Muscle of back (tissue), 11 donors: ENCODE results near the gene NACC2. TPM values are rescaled to one million over a fixed set of nuclear protein-coding genes. Genes with fewer than 3 reads are reported as not detected.
"Not testable (repeated sequence)": the region's sequence is repeated elsewhere in the genome, so short reads cannot be mapped to it uniquely, and the experiment has no call there.

Experiments used
- DNase-seq, 3 donors: peaks; one replicate each; pipeline versions ENCODE4 v3.0.0 to v3.0.0-alpha.2; 2013
- polyA plus RNA-seq, 10 donors: library from polyadenylated mRNA; unstranded; fragments of 120-200 nt; gene quantifications; one replicate each; pipeline ENCODE4 v1.2.1, GENCODE V29; 2013; ENCODE audit not compliant: insufficient read length in 10 of 10

NACC2 gene
- polyA plus RNA-seq, 10 donors, result 6.0 to 11.8 (median 10.0) TPM

DNA sequence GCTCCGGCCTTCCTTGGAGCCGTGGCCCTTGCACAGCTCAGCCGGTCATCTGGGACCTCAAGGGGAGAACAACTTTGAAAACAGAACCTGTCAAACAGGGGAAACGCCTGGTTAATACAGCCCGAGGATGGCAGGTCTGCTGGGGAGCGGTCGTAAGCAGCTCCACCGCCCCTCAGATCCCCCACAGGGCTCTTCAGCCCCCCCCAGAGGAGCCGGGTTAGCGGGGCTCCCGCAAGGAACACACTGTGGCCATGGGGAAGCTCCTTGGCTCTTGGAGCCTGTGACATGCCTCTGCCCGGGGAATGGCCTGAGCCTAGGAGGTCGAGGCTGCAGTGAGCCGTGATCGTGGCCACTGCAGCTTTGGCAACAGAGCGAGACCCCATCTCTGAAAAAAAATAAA lies 16.8 kb upstream of the NACC2 start:
- no peak for DNase-seq

DNA sequence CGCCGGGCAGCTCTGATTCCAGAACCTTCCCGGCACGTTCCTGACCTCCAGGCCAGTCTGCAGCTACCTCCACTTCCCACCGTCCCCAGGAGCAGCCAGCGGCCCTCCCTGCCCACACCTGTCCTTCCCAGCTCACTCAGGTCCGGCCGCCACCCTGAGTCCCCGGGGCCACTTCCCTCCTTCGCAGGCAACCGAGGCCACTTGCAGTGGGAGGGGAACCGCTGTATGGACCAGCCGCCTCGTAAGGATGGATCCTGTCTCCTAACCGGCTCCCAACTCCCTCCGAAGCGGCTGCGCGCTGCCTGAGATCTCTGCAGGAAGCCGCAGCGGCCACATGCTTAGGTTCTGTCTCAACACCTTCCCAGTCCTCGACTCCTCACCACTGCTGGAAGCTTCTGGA lies 16.1 kb upstream of the NACC2 start:
- no peak for DNase-seq

DNA sequence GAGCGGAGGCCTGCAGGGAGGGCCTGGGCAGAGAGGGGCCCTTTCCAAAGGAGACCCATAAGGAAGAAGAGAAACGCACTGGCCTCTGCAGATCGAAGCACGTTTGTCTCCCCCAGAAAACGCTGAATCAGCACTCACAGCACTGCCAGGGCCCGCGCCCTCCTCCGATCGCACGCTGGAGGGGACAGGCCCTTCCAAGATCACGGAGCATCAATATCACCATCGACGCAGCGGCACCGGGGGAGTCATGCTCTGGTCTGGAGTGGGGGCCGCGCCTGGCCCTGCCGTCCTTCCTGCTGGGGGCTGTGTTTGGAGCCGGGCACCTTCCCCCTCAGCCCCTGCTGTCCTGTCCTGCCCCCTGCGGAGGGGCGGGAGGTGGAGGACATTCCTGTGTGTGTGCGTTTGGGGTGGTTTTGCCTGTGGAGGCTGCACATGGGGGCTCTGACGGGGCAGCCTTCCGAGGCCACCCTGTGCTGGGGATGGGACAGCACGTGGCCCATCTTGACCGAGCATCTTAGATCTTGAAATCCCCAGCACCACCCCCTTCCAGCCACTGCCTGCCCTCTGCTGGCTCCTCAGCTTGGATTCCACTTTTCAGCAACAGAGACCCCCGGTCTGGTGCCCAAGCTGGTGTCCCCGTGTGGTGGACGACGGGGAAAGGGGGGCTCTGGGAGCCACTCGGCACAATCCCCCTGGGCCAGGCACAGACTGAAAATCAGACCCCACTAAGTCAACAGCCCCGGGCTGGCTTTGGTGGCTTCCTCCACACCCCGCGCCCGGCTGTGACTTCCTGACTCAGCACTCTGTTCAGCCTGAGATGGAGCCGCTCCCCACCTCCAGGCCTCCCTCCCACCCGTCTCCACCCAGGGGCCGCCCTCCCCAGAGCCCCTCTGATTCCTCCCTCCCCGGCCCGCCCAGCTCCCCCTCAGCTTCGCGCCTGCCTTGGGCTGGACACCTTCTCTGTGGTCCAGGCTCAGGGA lies 15.3 kb upstream of the NACC2 start:
- peak in 1 of 3 donors; percentile 70 for DNase-seq

DNA sequence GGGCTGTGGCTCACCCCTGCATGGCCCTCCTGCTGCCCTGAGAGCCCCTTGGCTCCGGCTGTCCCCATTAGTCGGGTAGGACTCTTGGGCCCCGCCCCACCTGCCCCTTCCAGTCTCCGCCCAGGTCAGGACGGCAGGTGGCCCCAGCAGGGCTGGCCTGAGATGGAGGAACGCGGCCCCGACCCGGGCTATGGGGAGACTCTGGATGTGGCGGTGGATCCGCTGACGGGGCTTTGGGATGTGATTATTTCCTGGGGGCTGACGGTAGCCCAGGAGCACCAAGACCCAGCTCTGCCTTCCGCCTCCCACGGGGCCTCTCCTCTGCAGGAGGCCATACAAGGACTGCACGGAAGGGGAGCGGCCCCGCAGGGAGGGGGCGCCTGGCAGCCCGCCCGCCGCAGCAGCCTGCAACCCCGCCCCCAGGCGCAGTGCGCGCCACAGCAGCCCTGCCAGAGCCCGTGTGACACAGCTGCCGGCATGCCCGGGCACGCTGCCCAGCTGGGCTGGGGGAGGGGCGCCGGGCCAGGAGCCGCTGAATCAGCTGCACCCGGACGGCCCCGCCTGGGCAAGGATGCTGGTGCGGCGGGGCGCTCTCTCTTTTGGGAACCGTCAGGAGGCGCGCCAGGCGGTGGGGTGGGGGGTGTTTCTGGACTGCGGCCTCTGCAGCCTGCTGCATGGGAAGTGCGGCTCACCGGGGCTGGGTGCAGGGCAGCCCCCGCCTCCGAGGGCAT lies 14.4 kb upstream of the NACC2 start:
- DNase-seq, result peak; percentile 84 to 92 (median 92)

DNA sequence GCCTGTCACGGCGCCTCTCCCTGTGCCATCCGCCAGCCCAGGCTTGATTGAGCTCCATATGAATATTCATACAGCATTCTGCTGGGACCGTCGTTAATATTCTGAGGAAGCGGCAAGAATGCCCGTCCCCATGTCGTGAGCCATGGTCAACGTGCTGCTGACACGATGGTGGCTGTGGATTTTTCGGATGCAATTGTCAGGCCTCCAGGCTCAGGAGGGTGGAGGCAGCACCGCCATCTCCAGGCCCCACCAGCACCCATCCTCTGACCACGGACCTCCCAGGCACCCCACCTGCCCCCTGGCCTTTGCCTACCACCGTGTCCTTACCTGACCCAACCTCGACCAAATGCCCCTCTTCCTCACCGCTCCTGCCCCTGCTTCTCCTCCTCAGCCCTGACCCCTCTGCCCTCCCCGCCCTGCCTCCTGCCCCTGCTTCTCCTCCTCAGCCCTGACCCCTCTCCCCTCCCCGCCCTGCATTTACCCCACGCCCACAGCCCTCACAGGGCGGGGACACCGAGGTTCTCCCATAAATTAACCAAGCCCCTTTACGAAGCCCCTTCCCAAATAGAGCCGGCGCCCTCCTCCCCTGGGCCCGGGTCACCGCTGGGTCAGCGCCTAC lies 13.7 kb upstream of the NACC2 start:
- no peak for DNase-seq

DNA sequence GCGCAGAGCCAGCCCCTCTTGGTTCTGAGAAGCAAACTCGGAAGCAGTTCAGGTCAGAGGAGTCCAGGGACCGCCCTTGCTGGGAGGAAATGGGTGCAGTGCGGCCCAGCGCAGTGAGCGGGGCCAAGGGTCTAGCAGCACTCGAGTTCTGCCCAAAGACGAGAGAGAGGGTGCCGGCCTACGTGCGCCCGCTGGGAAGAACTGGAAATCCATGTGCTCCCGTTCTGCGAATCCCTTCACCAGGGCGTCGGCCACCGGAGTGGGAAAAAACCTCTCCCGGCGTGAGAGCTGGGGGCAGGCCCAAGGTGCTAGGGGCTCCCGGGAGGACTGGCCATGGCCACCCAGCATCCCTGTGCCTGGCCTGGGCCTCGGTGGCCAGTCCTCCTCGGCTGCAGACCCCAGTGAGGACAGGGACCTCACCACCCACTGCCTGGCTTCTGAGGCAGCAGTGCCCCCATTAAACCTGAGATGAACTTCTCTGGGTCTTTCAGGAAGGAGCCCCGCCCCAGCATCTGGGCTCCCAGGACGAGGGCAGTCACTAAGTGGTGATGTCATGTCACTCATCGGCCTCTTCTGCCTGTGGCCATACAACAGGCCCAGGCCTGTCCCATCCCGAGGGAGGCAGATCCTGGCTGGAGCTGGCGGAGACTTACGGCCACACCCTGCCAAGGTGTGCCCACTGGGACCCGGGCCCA lies 13.0 kb upstream of the NACC2 start:
- DNase-seq, result no peak

DNA sequence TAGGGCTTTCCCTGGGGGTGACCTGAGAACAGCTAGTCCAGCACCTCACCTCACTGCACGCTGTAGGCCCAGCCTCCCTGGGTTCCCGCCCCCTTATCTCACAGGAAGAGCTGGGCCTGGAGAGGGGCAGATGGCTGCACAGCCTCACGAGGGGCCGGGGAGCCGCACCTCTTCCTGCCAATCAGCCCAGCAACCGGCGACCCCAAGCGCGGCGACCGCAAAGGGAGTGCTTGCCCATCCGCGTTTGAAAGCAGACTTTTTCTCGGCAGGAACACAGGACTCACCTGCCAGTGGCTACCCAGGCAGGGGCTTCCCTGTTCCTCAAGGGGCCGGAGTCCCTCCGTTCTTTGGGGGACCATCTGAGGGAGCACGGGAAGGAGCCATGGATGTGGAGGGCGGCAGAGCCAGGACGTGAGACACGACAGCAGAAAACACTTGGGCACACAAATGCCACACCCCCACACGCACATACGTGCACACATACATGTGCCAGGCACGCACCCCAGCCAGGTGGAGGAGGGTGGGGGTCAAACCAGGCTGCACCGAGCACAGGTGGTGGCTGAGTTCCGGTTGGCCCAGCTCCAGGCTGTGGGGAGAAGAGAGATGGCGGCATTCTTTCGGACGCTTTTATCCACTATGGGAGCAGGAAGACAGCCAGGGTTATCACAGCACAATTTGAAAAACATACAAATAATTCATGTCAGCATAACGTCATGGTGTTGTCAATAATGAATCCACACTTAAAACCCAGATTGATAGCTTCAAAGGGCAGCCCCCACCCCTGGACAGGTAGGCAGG lies 12.3 kb upstream of the NACC2 start:
- no peak for DNase-seq

DNA sequence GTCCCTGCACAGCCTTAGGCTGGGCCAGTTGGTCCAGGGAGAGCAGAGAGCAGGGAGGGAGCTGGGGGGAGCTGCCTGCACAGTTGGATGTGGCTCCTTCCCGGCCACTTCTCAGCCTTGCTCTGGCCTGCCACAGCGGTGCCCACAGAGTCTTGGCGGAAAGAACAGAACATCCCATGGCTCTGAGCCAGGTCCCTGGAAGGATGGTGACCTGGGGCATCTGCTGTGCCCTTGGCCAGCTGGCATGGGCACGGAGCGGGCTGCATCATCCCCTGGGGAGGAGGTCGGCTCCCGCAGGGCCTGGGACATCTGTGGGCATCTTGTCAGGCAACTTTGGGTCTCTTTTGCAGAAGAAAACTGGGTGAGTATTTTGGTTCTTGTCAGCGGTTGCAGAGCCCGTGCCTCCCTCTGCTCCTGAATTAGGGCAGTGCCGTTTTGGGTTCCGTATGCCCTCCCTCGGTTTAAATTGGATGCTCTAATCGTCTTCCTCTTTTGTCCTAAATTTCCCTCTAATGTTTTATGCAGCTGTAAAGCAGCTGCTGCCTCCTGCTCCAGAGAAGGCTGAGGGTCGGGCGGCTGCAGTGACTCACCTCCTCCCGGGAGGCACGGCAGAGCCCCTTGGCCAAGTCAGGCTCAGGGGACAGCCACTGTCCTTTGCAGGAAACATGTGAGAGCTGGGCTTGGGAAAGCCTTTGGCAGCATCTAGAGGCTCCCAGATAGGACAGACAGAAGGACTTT lies 10.5 kb upstream of the NACC2 start:
- peak in 1 of 3 donors; percentile 80 for DNase-seq

DNA sequence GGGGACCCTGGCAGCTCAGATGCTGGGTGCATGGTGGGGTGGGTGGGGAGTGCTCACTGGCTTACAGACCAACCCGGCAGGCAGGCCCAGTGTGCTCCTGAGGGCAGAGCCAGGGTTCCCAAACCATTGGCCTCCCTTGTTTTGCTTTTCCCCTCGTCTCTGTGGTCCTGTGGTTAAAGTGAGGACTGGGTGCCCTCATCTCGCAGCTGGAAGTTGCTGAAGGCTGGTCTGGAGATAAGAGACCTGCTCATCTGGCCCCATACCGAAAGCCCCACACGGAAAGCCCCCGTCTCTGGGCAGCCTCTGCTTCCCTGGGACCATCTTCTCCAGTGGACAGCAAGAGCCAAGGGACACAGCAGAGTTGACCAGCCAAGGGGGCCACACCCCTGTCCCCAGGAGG lies 9.8 kb upstream of the NACC2 start:
- DNase-seq, result no peak

DNA sequence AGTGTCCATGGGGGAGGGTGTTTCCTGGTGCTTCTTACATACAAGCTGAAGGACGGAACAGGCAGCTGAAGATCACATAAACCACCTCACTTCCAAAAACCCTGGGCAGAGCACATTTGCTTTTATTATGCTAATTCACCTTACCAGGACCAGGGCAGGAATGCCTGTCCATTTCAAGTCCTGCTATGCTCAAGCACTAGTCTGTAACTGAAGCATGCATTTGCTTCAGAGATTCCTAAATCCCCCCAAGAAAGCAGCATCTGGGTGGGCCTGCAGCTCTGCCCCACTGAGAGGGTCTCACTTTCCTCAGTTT lies 9.4 kb upstream of the NACC2 start:
- no peak for DNase-seq

DNA sequence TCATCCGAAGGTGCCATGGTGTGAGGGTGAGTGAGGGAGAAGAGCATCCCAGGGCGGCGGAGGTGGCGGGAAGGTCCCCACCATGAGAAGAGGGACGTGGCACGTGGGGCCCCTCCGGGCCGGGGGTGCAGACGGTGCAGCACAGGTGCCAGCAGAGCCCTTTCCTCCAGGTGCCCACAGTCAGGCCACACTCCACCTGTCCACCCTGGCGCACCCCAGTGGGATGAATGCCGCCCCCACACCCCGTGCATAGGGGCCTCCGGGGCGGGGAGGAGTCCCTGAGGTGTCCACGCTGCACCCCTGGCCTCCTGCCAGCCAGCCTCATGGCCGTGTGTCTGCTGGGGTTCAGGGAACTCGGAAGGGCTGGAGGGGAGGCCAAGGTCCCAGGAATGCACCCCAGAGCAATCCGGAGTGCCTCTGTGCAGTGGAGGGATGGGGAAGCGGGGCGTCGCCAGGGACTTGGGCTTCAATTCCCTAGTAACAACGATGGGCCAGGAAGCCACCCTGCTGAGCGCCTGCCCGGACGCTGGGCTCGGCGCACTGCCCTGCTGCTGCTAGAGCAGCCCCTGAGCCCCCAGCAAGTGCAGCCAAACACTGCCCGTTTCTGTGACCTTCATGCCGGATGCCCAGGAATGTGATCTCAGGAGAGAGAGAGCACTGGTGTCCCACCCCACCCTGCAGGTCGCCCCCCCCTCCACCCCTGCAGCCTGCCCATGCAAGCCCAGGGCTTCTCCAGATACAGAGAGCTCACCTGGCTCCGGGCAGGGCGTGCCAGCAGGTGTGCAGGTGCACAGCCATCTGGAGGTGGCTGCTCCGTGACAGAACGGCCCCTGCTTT lies 8.8 kb upstream of the NACC2 start:
- DNase-seq, result no peak

DNA sequence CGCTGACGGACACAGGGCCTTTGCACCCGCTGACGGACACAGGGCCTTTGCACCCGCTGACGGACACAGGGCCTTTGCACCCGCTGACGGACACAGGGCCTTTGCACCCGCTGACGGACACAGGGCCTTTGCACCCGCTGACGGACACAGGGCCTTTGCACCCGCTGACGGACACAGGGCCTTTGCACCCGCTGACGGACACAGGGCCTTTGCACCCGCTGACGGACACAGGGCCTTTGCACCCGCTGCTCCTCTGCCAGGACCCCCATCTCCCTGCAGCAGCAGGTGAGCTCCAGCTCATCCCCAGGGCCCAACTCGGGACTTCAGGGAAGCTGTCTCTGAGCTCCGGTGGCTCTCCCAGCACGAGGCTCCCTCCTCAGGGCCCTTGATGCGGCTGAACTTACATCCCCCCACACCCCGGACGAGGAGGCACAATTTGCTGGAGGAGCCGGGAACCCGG lies 6.6 kb upstream of the NACC2 start:
- not testable (repeated sequence) for DNase-seq

DNA sequence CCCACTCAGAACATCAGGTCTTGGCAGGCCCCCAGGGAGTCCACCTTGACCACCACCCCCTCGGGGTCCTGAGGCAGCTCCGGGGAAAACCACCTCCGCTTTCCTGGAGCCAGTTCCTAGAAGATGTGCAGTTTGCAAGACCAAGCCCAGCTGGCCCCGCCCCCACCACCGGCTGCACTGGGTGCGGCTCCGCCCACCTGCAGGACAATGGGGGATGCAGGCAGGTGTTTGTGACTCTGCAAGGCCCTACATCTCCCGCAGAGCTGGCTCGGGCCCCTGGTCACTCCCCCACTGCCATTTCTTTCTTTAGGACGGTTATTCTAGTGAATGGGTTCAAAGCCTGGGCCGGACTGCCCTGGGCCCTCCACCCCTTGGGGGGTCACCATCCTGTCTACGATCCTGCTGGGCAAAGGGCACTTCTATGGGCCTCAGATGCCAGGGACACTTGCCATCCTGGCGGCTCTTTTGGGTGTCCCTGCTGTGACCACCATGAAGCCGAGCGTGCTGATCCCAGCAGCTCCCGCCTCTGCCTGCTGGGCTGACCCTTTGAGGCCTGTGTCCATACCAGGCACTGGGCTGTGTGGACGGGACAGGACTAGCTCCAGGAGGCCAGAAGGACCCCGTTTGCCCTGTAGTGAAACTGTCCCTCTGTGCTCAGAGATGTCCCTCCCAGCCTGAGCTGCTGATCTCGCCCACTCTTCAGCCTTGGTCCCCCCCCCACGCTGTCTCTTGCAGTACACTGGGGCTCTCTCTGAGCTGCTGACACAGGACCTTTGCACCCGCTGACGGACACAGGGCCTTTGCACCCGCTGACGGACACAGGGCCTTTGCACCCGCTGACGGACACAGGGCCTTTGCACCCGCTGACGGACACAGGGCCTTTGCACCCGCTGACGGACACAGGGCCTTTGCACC lies 5.9 kb upstream of the NACC2 start:
- DNase-seq, result no peak

DNA sequence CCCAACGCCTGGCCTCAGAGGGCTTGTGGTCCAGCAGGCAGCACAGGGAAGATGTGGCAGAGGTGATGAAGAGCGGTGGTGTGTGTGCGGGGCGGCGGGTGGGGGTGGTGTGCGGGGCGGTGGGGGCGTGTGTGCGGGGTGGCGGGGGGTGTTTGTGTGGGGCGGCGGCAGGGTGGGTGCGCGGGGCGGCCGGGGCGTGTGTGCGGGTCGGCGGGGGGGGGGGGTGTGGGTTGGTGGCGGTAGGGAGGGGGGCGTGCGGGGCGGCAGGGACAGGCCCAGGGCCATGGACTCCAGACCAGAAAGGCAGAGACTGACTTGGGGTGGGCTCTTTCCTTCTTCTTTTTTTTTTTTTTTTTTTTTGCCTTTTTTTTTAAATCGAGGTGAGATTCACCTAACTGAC lies 4.5 kb upstream of the NACC2 start:
- no peak for DNase-seq

DNA sequence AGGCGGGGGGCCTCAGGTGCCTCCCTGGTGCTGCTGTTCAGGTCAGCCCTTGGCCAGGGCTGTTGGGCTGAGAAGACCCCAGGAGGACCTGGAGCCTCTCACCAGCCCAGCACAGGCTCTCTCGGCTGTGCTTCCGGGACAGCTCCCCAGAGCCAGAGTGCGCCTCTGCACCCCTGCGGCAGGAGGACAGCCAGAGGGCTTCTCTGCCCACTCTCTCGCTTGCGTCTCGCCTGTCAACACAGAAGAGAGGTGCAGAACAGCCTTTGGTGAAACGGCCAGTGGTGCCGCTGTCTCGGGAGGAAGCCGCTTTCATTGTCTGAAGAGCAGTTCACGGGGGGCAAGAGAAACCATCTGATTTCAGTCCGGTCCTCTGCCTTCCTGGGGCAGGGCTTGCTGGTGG lies 3.8 kb upstream of the NACC2 start:
- no peak for DNase-seq

DNA sequence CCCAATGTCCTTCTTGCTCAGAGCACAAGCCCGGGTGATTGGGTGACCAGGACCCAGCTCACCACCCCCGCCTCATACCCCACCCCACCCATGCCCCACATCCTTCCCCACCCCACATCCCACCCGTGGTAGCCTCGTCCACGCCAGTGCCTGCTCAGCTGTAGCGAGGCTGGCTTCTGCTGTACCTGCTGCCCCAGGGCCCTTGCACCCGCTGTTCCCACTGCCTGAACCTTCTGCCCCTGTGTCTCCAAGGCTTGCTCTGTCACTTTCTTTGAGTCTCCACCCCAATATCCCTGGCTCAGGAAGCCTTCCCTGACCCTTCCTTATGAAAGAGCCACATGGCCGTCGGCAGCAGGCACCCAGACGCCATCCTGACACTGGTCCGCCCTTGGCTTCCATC lies 3.1 kb upstream of the NACC2 start:
- no peak for DNase-seq

DNA sequence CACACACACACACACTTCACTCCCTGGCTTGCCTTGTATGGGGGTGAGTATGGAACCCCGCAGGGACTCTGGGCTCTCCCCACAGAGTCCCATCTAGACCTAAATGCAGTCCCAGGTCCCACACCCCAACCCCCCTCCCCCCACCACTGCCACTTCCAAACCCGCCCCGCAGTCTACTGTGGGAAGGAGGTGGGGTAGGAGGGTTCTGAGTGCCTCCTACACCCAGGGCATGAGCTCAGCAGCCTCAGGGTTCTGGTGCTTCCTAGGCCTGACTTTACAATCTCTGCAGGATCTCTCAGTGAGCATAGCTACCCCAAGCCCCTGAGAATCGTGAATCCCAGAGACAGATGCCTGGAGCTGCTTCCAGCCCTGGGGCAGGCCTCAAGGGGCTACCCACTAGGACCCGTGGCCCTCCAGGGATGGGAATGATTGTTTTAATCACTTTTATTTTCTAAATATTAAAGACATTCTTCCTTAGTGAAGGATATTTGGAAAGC lies 1.5 kb upstream of the NACC2 start:
- DNase-seq, result no peak
